MG63 (cell line): ENCODE results near the gene LTB. TPM values are rescaled to one million over a fixed set of nuclear protein-coding genes. Genes with fewer than 3 reads are reported as not detected.
A peak's percentile ranks its signal among the peaks of the same experiment; 100 is the strongest.
"Not testable (repeated sequence)": the region's sequence is repeated elsewhere in the genome, so short reads cannot be mapped to it uniquely, and the experiment has no call there.

Source experiments
- DNase-seq: peaks from one replicate; pipeline ENCODE4 v3.0.0-alpha.2; 2020
- H3K27me3 ChIP-seq: fragments of 250-450 bp; sonication (Bioruptor Pico); 2 replicates; pipeline ENCODE4 v1.5.1; 2020; ENCODE audit warnings: mild to moderate bottlenecking, moderate library complexity
- H3K36me3 ChIP-seq: fragments of 250-450 bp; sonication (Bioruptor Pico); 2 replicates; pipeline ENCODE4 v1.5.1; 2020; ENCODE audit warnings: mild to moderate bottlenecking, moderate library complexity
- H3K4me3 ChIP-seq: fragments of 250-450 bp; sonication (Bioruptor Pico); 2 replicates; pipeline ENCODE4 v1.5.1; 2020; ENCODE audit warnings: mild to moderate bottlenecking, moderate library complexity
- H3K9me3 ChIP-seq: fragments of 250-450 bp; sonication (Bioruptor Pico); 2 replicates; pipeline ENCODE4 v1.5.1; 2020; ENCODE audit warnings: mild to moderate bottlenecking, moderate library complexity
- total RNA-seq: library from RNA; depleted of rRNA; stranded (reverse); fragments of >200 nt; shearing (Covaris generic); gene quantifications from 2 replicates; pipeline ENCODE4 v1.2.3, GENCODE V29; 2014; ENCODE audit warnings: low replicate concordance

The LTB gene
- total RNA-seq, 1 experiment from 2014 or later: not detected

DNA sequence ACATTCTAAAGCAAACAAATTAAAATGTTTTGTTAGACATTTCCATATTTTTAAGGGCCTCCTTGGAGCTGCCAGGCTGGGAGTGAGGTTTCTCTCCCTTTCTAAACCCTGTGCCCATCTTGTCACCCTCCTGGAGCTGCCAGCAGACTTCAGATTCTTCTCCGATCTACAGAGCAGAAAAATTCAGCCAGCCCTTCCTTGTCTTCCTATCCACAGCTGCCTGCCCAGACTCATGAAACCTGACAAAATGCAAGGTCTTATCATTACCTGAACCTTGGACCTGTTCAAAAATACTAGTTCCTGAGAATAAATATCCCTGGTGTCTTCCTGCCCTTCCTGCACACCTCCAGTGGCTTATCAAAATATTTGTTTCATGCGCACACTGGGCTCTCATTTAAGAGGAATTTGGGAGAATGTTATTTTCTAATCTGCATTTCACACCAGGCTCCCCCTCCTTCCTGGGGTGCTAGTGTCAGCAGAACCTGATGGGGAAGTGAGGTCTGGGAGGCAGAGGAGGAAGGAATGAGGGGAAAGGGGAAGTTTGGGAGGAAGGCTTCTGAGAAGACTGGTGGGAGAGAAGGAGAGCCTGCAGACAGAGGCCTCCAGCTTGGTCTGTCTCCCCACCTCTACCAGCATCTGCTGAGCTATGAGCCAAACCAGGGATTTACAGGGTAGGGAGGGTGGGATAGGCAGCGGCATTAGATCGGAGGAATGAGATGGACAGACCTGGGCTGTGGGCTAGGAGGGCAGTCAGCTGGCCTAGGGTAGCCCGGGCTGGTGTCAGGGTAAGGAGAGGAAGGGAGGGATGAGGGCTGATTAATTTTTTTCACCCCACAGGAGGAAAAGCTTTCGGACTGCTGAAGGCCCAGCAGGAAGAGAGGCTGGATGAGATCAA is 32.7 kb upstream of the LTB start, which contains the start of gene AIF1:
AIF1 (plus strand) TSS at position 551 of the 895 bp plus-strand sequence; CDS start at position 647, 96 bp downstream.
- Histone ChIP-seq H3K36me3 (no peaks in the 10 kb centered on the region), H3K9me3 (no peaks in the 10 kb centered on the region), H3K4me3 (no peak within 1 kb of the TSS), H3K27me3 (no peaks in the 10 kb centered on the region)
- DNase-seq: no peak

DNA sequence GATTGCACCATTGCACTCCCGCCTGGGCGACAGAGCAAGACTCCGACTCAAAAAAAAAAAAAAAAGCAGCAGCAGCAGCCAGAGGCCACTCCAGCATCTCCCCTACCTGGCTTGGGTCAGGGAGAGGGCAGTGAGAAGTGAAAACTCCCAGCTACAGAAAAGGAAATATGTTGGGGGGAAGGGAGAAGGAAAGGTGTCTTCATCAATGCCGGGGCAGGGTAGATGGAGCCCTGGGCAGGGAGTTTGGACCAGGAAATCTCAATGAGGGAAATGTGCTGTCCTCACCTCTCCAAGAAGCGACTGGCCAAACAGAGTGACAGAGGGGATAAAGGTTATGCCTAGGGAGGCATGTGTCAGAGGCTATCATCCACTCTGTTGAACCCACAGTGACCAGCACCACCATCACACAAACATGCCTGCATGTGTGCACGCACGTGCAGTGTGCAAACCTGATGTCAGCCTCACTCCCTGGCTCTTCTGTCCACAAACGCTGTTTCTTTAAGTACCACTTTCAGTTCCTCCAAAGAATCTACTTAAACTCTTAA is 31.9 kb upstream of the LTB start:
- Histone ChIP-seq H3K36me3 (no peaks in the 10 kb centered on the region), H3K4me3 (no peak overlapping the region), H3K9me3 (no peaks in the 10 kb centered on the region), H3K27me3 (no peaks in the 10 kb centered on the region)
- no peak for DNase-seq

DNA sequence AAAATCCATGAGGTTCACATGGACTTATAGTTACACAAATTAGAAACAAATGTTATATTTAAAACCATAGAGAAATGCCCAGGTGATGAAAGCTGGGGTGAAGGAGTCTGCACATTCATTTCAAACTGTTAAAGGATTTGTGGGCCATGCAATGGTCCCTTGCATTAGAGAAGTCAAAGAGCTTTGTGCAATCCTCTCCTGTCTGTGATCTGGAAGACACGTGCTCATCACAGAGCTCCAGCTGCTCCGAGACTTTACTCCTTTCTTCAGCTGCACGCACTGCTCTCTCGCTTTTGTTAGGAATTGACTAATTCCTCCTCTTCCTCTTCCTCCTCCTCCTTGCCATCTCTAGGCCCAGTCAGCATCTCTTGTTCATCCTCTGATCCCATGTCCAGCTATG is 28.7 kb upstream of the LTB start:
- H3K27me3 ChIP-seq: no peaks in the 10 kb centered on the region
- no peak for DNase-seq

DNA sequence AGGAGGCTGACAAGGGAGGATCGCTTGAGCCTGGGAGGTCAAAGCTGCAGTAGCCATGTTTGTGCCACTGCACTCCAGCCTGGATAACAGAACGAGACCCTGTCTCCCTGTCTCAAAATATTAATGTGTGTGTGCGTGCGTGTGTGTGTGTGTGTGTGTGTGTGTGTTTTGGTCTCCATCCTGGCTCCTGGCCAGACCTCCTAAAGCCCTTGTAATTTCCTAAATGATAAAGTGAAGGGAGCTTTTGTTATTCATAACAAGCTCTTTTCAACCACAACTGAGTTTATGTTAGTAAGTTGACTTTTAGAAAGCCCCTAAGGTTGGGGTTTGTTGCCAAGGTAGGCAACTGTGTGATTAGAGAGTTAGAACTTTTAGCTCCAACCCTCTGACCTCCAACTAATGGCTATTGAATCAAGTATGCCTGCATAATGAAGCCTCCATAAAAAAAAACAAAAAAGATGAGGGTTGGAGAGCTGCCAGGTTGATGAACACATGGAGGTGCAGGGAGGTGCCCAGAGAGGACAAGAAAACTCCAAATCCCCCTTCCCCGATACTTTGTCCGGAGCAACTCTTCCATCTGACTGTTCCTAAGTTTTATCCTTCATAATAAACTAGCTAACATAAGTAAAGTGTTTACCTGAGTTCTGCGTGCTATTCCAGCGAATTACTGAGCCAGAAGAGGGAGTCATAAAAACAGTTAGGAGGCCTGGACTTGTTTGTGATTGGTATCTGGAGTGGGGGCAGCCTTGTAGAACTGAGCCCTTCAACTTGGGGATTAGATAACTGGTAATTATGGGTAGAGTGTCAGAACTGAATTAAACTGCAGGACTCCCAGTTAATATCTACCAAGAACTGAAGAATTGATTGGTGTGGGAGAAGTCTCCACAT is 27.5 kb upstream of the LTB start:
- H3K36me3 ChIP-seq: no peaks in the 10 kb centered on the region
- H3K4me3 ChIP-seq: no peak overlapping the region
- DNase-seq: no peak
- H3K27me3 ChIP-seq: no peaks in the 10 kb centered on the region
- no peaks in the 10 kb centered on the region for H3K9me3 ChIP-seq

More for the DNA sequence above, 28.7 kb upstream of the LTB start:
- Histone ChIP-seq H3K4me3 (no peak overlapping the region), H3K36me3 (no peaks in the 10 kb centered on the region), H3K9me3 (no peaks in the 10 kb centered on the region)

DNA sequence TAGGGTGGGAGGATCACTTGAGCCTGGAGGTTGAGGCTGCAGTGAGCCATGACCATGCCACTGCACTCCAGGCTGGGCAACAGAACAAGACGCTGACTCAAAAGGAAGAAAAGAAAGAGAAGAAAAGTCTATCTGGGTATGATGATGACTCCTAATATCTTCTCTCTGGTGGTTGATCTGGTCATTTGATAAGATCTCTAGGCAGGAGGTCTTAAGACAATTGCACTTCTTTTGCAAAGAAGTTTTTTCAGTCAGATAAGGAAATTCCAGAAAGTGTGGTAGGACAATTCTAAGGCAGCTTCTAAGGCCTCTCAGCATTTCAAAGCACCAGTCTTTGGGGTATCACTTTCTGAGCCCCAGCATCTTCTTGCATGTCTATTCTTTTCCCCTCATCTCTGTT is 25.1 kb upstream of the LTB start:
- no peak for DNase-seq
- no peaks in the 10 kb centered on the region for H3K27me3 ChIP-seq
- H3K36me3 ChIP-seq: no peaks in the 10 kb centered on the region
- H3K9me3 ChIP-seq: no peaks in the 10 kb centered on the region
- no peak overlapping the region for H3K4me3 ChIP-seq

DNA sequence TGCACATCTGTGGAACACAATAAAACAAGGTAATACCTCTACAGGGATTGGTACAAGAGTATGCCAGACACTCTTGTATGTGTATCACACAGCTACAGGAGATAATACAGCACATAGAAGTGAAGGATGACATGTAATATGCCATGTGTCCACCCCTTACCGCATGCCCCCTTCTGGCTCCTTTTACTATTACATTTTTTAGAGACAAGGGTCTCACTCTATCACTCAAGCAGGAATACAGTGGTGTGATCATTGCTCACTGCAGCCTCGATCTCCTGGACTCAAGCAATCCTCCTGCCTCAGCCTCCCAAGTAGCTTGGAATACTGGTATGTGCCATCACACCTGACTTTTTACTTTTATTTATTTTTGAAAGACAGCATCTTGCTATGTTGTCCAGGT is 14.8 kb upstream of the LTB start:
- DNase-seq: no peak
- H3K9me3 ChIP-seq: no peaks in the 10 kb centered on the region
- H3K27me3 ChIP-seq: no peaks in the 10 kb centered on the region
- H3K36me3 ChIP-seq: no peaks in the 10 kb centered on the region
- no peak overlapping the region for H3K4me3 ChIP-seq

DNA sequence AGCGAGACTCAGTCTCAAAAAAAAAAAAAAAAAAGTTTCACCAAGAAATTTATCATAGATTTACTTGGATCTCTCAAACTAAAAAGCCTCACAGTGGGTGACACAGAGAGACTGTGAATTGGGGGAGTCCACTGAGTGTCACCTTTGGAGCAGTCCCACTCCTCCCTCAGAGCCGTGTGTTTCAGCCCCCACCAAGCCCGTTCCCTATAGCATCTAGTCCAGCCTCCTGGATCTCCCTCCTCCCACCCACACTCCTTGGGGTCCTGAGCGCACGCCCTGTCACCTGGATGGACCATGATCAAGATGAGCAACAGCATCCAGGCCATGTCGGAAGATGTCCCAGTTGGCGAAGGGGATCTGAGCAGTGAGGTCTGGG is 10.2 kb upstream of the LTB start:
- no peaks in the 10 kb centered on the region for H3K36me3 ChIP-seq
- no peaks in the 10 kb centered on the region for H3K9me3 ChIP-seq
- no peaks in the 10 kb centered on the region for H3K27me3 ChIP-seq
- no peak for DNase-seq
- H3K4me3 ChIP-seq: no peak overlapping the region

DNA sequence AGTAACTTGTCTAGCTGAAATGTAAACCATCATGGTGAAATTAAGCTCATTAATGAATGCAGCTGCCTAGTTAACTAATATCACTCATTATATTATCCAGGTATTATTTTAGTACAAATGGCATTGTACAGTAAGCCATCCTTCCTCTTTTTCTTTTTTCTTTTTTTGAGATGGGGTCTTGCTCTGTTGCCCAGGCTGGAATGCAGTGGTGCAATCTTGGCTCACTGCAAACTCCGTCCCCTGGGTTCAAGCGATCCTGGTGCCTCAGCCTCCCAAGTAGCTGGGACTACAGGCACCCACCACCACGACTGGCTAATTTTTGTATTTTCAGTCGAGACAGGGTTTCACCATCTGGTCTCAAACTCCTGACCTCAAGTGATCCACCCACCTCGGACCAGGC is 8.5 kb upstream of the LTB start:
- not testable (repeated sequence) for H3K4me3 ChIP-seq, H3K27me3 ChIP-seq, H3K9me3 ChIP-seq, DNase-seq, H3K36me3 ChIP-seq

DNA sequence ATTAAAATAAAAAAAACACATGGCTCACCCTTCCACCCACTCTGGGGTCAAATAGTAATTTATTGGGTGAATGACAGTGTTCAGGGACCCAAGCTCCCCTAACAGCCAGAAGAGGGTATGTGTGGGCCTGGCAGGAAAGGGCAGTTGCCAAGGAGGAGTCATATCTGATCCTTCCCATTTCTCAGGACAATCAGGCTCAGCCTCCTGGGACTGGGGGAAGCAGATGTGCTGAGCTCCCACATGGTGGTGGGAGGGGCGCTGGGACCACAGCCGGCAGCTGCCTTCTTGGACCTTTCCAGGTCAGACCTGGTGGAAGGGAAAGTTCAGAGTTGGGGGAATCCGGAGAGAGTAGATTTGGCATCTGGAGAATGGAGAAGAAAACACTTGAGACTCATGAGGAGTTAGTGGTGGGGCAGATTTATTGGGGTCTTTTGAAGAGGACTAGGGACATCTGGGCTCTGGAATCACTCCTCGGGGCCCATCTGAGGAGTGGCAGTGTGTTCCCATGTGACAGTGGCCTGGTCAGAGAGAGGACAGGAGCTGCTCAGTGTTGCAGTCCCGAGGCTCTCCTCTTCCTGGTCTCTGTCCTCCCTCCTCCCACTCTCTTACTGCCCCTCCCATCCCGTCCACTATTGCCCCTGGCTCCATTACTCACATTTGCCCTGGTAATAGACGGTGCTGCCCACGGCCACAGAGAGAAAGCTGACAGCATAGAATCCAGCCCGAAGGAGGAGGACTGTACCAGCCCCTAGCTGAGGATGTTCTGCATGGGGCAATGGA is 6.8 kb upstream of the LTB start:
- no peak for DNase-seq
- Histone ChIP-seq H3K27me3 (no peaks in the 10 kb centered on the region), H3K4me3 (no peak overlapping the region), H3K36me3 (no peaks in the 10 kb centered on the region), H3K9me3 (no peaks in the 10 kb centered on the region)

DNA sequence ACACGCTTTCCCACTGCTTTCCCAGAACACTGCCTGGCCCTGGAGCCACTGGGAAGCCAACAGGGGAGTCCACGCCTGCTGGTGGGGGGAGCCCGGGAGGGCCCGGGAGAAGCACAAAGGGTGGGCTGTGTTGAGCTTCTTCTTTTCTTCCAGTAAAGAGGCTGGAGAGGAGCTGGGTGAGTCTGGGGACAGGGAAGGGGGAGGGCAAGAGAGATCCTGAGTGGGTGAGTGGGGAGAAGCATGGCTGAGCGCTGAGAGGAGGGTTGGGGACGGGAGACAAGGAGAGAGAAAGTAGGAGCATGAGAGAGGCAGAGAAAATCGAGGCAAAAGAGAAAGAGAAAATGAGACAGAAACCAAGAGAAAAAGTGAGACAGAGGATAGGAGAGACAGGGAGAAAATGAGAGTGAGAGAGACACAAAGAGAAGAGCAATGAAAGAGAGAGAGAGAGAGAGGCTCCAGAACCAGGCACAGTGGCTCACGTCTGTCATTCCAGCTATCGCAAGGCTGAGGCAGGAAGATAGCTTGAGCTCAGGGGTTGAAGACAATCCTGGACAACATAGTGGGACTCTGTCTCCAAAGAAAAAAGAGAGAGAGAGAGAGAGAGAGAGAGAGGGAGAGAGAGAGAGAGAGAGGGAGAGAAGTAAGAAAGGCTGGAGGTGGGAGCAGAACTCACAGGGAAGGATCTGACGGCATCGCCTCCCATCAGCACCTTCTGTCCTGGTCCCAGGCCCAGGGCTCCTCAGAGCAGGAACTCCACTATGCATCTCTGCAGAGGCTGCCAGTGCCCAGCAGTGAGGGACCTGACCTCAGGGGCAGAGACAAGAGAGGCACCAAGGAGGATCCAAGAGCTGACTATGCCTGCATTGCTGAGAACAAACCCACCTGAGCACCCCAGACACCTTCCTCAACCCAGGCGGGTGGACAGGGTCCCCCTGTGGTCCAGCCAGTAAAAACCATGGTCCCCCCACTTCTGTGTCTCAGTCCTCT is 5.9 kb upstream of the LTB start:
- Histone ChIP-seq H3K9me3 (no peaks in the 10 kb centered on the region), H3K27me3 (no peaks in the 10 kb centered on the region), H3K36me3 (no peaks in the 10 kb centered on the region), H3K4me3 (no peak overlapping the region)
- no peak for DNase-seq

DNA sequence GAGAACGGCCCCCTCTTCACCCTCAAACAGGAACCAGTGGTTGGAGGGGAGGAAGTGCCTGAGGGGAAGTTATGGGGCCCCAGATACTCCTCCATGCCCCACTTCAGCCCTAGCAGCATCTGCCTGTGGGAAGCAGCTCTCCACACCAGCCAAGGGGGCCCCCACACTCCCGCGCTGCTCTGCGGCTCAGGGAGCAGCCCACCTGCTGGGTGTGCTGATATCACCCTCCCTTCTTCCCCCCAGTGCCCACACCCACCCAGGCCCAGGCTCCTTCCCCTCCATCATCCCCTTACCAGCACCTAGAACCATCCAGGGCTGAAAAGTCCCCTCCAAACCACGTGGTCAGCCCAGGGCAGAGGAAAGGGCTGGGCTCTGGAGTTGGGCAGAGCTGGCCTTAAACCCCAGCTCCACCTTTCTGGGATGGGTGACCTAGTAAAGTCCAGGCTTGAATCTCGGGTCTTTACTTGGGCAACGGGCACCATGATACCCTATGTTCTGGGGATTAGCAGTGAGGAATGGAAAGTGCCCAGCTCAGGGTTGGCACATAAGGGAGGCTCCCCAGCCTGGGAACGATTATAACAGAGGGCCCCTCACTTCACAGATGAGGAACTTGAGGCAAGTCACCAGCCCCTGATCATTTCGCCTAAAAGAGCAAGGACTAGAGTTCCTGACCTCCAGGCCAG is 4.5 kb upstream of the LTB start:
- no peak for DNase-seq
- no peaks in the 10 kb centered on the region for H3K9me3 ChIP-seq
- no peaks in the 10 kb centered on the region for H3K36me3 ChIP-seq
- no peaks in the 10 kb centered on the region for H3K27me3 ChIP-seq
- H3K4me3 ChIP-seq: no peak overlapping the region

DNA sequence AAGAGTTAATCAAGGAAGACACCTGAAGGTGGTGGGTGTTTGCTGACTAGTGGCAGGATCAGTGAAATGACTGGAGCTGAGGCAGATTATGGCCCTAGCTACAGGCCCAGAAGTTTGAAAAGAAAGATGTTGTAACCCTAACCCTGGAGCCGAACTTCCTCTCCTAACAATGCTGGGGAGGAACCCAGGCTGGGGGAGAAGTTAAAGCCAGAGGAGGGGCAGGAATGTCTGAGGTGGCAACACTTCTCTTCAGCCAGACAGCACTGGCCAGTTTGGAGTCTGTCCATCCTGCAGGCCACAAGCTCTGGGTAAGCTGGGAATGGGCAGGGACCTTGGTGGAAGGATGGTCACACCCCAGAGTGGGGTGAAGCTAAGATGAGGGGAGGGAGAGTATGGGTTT is 3.8 kb upstream of the LTB start, which contains the start of gene LST1:
LST1 (plus strand) TSS at position 270 of the 400 bp plus-strand sequence. CDS start 1,023 bp downstream, outside the sequence.
- no peaks in the 10 kb centered on the region for H3K36me3 ChIP-seq
- DNase-seq: no peak
- H3K9me3 ChIP-seq: no peaks in the 10 kb centered on the region
- no peaks in the 10 kb centered on the region for H3K27me3 ChIP-seq
- no peak within 1 kb of the TSS for H3K4me3 ChIP-seq

DNA sequence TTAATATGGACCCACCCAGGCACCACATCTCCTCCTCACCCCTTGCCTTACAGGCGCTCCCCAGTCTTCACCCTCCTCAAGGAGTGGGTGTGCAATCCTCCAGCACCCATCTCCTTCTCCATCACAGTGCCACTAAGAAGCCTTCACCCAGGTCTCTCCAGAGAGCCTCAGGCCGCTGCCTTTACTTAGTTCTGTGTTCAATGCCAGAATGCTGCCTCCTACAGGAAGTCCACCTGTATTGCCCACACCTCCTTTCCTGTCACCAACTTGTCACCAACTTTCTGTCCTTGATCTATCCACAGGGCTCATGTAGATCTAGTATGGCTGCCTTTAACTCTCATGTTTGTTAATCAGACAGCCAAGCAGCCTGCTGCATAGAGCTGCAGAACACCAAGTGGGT is 3.3 kb upstream of the LTB start:
- no peaks in the 10 kb centered on the region for H3K27me3 ChIP-seq
- H3K9me3 ChIP-seq: no peaks in the 10 kb centered on the region
- H3K4me3 ChIP-seq: no peak overlapping the region
- no peaks in the 10 kb centered on the region for H3K36me3 ChIP-seq
- DNase-seq: no peak

DNA sequence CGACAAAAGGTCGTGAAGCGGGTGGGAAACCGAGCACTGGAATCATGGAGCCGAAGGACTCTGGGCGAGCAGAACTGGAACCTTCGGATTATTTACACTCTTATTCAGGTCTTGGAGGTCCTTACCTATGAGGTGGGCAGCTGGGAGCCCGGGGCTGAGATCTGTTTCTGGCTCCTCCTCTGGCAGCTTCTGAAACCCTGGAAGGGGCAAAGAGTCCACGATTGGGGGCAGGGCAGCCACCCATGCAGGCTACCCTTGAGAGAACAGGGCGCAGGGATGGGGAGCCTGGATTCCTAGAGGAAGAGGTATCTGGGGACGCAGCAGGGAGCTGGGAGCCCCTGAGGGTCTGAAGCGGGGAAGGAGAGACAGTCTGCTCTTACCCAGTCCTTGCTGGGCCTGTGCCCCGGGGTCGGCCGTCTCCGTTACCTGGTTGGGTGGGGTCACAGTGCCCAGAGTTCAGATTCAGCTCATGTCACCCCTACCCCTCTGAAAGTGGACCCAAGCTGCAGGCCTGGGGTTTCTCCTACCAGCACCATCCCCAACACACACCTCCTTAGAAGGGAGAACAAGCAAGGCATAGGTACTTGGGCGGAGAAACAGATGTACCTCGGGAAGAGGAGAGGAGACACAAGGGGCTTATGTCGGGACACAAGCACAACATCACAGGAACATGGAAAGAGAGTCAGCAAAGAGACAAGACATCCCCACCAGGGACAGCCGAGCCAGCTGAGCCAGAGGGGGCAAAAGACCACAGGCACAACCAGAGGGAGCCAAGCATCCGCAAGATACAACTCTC is 592 bp downstream of the LTB start:
- H3K36me3 ChIP-seq: no peaks in the 10 kb centered on the region
- DNase-seq: peak; percentile 7
- H3K27me3 ChIP-seq: no peaks in the 10 kb centered on the region
- H3K4me3 ChIP-seq: peak overlapping the region; percentile 71
- H3K9me3 ChIP-seq: no peaks in the 10 kb centered on the region
